Peyer's patch (tissue), 4 donors: ENCODE results near the gene ANO10. TPM values are rescaled to one million over a fixed set of nuclear protein-coding genes. Genes with fewer than 3 reads are reported as not detected.

Source experiments
- DNase-seq, 3 donors: peaks; one replicate each; pipeline ENCODE4 v3.0.0-alpha.2; 2017 to 2019
- H3K27ac ChIP-seq, 4 donors: fragments of 200-600 bp; sonication (generic); one replicate each; pipeline ENCODE4 v1.5.1; 2016 to 2019
- H3K27me3 ChIP-seq, 2 donors: fragments of 200-600 bp; sonication (generic); one replicate each; pipeline ENCODE4 v1.5.1; 2019
- H3K36me3 ChIP-seq, 3 donors: fragments of 200-600 bp; sonication (generic); one replicate each; pipeline ENCODE4 v1.5.1; 2016 to 2019
- H3K4me1 ChIP-seq, 4 donors: fragments of 200-600 bp; sonication (generic); one replicate each; pipeline ENCODE4 v1.5.1; 2016 to 2019
- H3K4me3 ChIP-seq, 4 donors: fragments of 200-600 bp; sonication (generic); 1 replicate in 3 of 4; 2 replicates in 1 of 4; pipeline ENCODE4 v1.5.1; 2016 to 2019; ENCODE audit warnings: mild to moderate bottlenecking in 1 of 4
- H3K9me3 ChIP-seq, 4 donors: fragments of 200-600 bp; sonication (generic); one replicate each; pipeline ENCODE4 v1.5.1; 2016 to 2019; ENCODE audit warnings: mild to moderate bottlenecking in 1 of 4
- CTCF ChIP-seq, 6 experiments: fragments of 450-650 bp in 4 of 6; fragments of 200-600 bp in 2 of 6; sonication (generic) in 1 of 6; IDR thresholded peaks; one replicate each; pipeline ENCODE4 v1.5.1; 2017 to 2019; ENCODE audit warnings: antibody characterized with exemption in 6 of 6, mild to moderate bottlenecking in 3 of 6, moderate library complexity in 1 of 6
- POLR2A ChIP-seq, 2 donors: fragments of 450-650 bp; IDR thresholded peaks; one replicate each; pipeline ENCODE4 v1.5.1; 2017; ENCODE audit warnings: antibody characterized with exemption in 2 of 2, mild to moderate bottlenecking in 2 of 2, moderate library complexity in 2 of 2
- total RNA-seq, 4 donors: library from RNA; depleted of rRNA; stranded (reverse); fragments of >200 nt; gene quantifications; one replicate each; pipeline ENCODE4 v1.1.0, GENCODE V29; 2016

ANO10 gene
- total RNA-seq, 4 donors from 2014 or later = 33.8 to 110 (median 70.0) TPM

GRCh38 chr3:43620831-43621655 lies 768 bp downstream of the ANO10 start:
- TF ChIP-seq POLR2A (IDR thresholded peaks at IDR 0.05) (no peak), CTCF (IDR thresholded peaks at IDR 0.05) (no peak)
- Histone ChIP-seq H3K27me3 (no peaks in the 10 kb centered on the region), H3K27ac (peak overlapping the region; percentile 79 to 91 (median 80)), H3K9me3 (no peaks in the 10 kb centered on the region), H3K36me3 (no peaks in the 10 kb centered on the region), H3K4me1 (peaks cover 0 to 5% (median 0%) of the 10 kb centered on the region in 4 donors), H3K4me3 (peak overlapping the region; percentile 82 to 99 (median 92))
- peak in 2 of 3 donors; percentile 28 to 61 for DNase-seq

GRCh38 chr3:43619588-43619987 lies 2.2 kb downstream of the ANO10 start:
- no peak for TF ChIP-seq CTCF (IDR thresholded peaks at IDR 0.05)
- no peak for DNase-seq
- H3K27me3 ChIP-seq = no peaks in the 10 kb centered on the region

GRCh38 chr3:43618142-43618541 lies 3.7 kb downstream of the ANO10 start:
- Histone ChIP-seq H3K9me3 (no peaks in the 10 kb centered on the region), H3K36me3 (no peaks in the 10 kb centered on the region), H3K4me1 (peaks cover 0 to 23% (median 0%) of the 10 kb centered on the region in 4 donors), H3K4me3 (no peak overlapping the region), H3K27ac (peak overlapping the region in 1 of 4 donors; percentile 47), H3K27me3 (no peaks in the 10 kb centered on the region)
- no peak for DNase-seq
- TF ChIP-seq POLR2A (IDR thresholded peaks at IDR 0.05) = no peak
- no peak for TF ChIP-seq CTCF (IDR thresholded peaks at IDR 0.05)

More at GRCh38 chr3:43619588-43619987, 2.2 kb downstream of the ANO10 start:
- Histone ChIP-seq H3K36me3 (no peaks in the 10 kb centered on the region), H3K27ac (no peak overlapping the region), H3K4me1 (peaks cover 0 to 11% (median 0%) of the 10 kb centered on the region in 4 donors), H3K4me3 (no peak overlapping the region), H3K9me3 (no peaks in the 10 kb centered on the region)

GRCh38 chr3:43616034-43616433 lies 5.8 kb downstream of the ANO10 start:
- TF ChIP-seq CTCF (IDR thresholded peaks at IDR 0.05) = no peak
- no peak for TF ChIP-seq POLR2A (IDR thresholded peaks at IDR 0.05)
- no peak overlapping the region for H3K27ac ChIP-seq
- no peaks in the 10 kb centered on the region for H3K9me3 ChIP-seq
- H3K36me3 ChIP-seq = no peaks in the 10 kb centered on the region
- DNase-seq = no peak
- peaks cover 0 to 25% (median 0%) of the 10 kb centered on the region in 4 donors for H3K4me1 ChIP-seq
- H3K27me3 ChIP-seq = no peaks in the 10 kb centered on the region
- no peak overlapping the region for H3K4me3 ChIP-seq

- Histone ChIP-seq H3K4me3 (no peak overlapping the region), H3K36me3 (no peaks in the 10 kb centered on the region), H3K4me1 (peaks cover 0 to 25% (median 0%) of the 10 kb centered on the region in 4 donors), H3K9me3 (no peaks in the 10 kb centered on the region), H3K27me3 (no peaks in the 10 kb centered on the region), H3K27ac (no peak overlapping the region)
- no peak for TF ChIP-seq POLR2A (IDR thresholded peaks at IDR 0.05)
- no peak for TF ChIP-seq CTCF (IDR thresholded peaks at IDR 0.05)
- DNase-seq = no peak
Measured at GRCh38 chr3:43615133-43615532, 6.7 kb downstream of the ANO10 start.
